Fibroblast of lung (primary cell): ENCODE results near the gene MTURN. TPM values are rescaled to one million over a fixed set of nuclear protein-coding genes. Genes with fewer than 3 reads are reported as not detected.

Experiments
- DNase-seq, 2 donors: peaks; one replicate each; pipeline versions ENCODE4 v3.0.0 to v3.0.0-alpha.2; 2010; ENCODE audit warnings: low read depth in 2 of 2
- H2AFZ ChIP-seq: 2 replicates; pipeline ENCODE4 v1.5.1; 2012; ENCODE audit warnings: low read length, control low read depth, inconsistent platforms
- H3K27ac ChIP-seq: 2 replicates; pipeline ENCODE4 v1.5.1; 2011; ENCODE audit warnings: low read length, control low read depth; ENCODE audit not compliant: insufficient read depth
- H3K27me3 ChIP-seq: 2 replicates; pipeline ENCODE4 v1.5.1; 2011; ENCODE audit warnings: mild to moderate bottlenecking, low read length; ENCODE audit not compliant: control insufficient read depth, insufficient read depth
- H3K36me3 ChIP-seq: 2 replicates; pipeline ENCODE4 v1.5.1; 2011; ENCODE audit warnings: low read length; ENCODE audit not compliant: control insufficient read depth, insufficient read depth
- H3K4me1 ChIP-seq: 2 replicates; pipeline ENCODE4 v1.5.1; 2011; ENCODE audit warnings: low read length; ENCODE audit not compliant: control insufficient read depth, insufficient read depth; ENCODE audit errors: extremely low read depth
- H3K4me2 ChIP-seq: 2 replicates; pipeline ENCODE4 v1.5.1; 2011; ENCODE audit warnings: low read length, control low read depth; ENCODE audit not compliant: insufficient read depth; ENCODE audit errors: extremely low read depth
- H3K4me3 ChIP-seq, 4 experiments: fragments of 200-600 bp in 1 of 4; sonication (generic) in 1 of 4; replicated peaks in 1 of 4; 2 replicates each; pipeline ENCODE4 v1.5.1; 2011 to 2016; ENCODE audit warnings: low read length in 4 of 4, low read depth in 3 of 4, mild to moderate bottlenecking in 3 of 4, control low read depth in 2 of 4, inconsistent platforms in 1 of 4, mixed read lengths in 1 of 4; ENCODE audit not compliant: insufficient read depth in 1 of 4; ENCODE audit errors: control extremely low read depth in 1 of 4
- H3K79me2 ChIP-seq: 2 replicates; pipeline ENCODE4 v1.5.1; 2012; ENCODE audit warnings: mild to moderate bottlenecking, low read length, inconsistent platforms; ENCODE audit not compliant: control insufficient read depth, insufficient read depth
- H3K9ac ChIP-seq: 2 replicates; pipeline ENCODE4 v1.5.1; 2011; ENCODE audit warnings: mild to moderate bottlenecking, low read length, control low read depth; ENCODE audit not compliant: insufficient read depth
- H3K9me3 ChIP-seq: 2 replicates; pipeline ENCODE4 v1.5.1; 2012; ENCODE audit warnings: low read depth, low read length; ENCODE audit not compliant: control insufficient read depth, insufficient read depth
- H4K20me1 ChIP-seq: 2 replicates; pipeline ENCODE4 v1.5.1; 2011; ENCODE audit warnings: low read length; ENCODE audit not compliant: control insufficient read depth, insufficient read depth; ENCODE audit errors: extremely low read depth
- EZH2 ChIP-seq: IDR thresholded peaks from 2 replicates; pipeline ENCODE4 v1.5.1; 2012; ENCODE audit warnings: low read length, control low read depth, mild to moderate bottlenecking; ENCODE audit errors: missing control alignments
- polyA plus RNA-seq, 2 donors: library from polyadenylated mRNA; depleted of rRNA in 1 of 2; stranded (reverse) in 1 of 2; unstranded in 1 of 2; fragments of >200 nt; gene quantifications; 2 replicates each; pipeline ENCODE4 v1.2.1, GENCODE V29; 2011 to 2012; ENCODE audit warnings: missing spikeins in 1 of 2
- total RNA-seq: library from RNA; depleted of rRNA; stranded (reverse); fragments of >200 nt; gene quantifications from 2 replicates; pipeline ENCODE4 v1.2.1, GENCODE V29; 2014
- TF ChIP-seq, protein P1 (sequence below), 2 donors: IDR thresholded peaks in 1 of 2; conservative IDR thresholded peaks in 1 of 2; 1 replicate in 1 of 2; 2 replicates in 1 of 2; pipeline ENCODE4 v1.5.1; 2011 to 2012; ENCODE audit warnings: low read length in 2 of 2, control low read depth in 1 of 2, inconsistent platforms in 1 of 2, low read depth in 1 of 2, mild to moderate bottlenecking in 1 of 2

MTURN gene
- total and polyA plus RNA-seq, 2 donors (not counting 1 experiment from before 2014, with no cell fraction given): 7.1 to 12.9 TPM

DNA sequence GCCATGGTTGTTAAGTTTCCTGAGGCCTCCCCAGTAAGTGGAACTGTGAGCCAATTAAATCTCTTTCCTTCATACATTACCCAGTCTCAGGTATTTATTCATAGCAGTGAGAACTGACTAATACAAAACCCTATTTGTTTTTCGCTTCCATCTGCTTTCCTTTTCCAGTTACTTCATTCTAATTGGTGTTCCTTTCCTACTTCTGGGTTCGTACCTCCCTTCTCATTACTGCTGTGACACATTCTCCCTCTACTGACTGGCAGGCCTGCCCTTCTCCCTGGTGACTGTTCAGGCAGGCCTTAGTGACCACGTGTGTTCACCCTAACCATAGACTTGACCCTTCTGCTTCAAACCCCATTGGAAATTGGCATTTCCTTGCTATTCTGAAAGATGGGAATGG lies 37.7 kb downstream of the MTURN start:
- Histone ChIP-seq H3K27ac (peak overlapping the region; percentile 23), H3K79me2 (no peaks in the 10 kb centered on the region), H4K20me1 (no peaks in the 10 kb centered on the region), H3K4me3 (no peak overlapping the region), H3K27me3 (no peaks in the 10 kb centered on the region), H3K36me3 (no peaks in the 10 kb centered on the region), H3K9me3 (no peaks in the 10 kb centered on the region), H2AFZ (no peak overlapping the region), H3K4me1 (peaks cover 22% of the 10 kb centered on the region), H3K4me2 (no peak overlapping the region), H3K9ac (no peak overlapping the region)
- no peak for DNase-seq
- TF ChIP-seq, protein P1, sequence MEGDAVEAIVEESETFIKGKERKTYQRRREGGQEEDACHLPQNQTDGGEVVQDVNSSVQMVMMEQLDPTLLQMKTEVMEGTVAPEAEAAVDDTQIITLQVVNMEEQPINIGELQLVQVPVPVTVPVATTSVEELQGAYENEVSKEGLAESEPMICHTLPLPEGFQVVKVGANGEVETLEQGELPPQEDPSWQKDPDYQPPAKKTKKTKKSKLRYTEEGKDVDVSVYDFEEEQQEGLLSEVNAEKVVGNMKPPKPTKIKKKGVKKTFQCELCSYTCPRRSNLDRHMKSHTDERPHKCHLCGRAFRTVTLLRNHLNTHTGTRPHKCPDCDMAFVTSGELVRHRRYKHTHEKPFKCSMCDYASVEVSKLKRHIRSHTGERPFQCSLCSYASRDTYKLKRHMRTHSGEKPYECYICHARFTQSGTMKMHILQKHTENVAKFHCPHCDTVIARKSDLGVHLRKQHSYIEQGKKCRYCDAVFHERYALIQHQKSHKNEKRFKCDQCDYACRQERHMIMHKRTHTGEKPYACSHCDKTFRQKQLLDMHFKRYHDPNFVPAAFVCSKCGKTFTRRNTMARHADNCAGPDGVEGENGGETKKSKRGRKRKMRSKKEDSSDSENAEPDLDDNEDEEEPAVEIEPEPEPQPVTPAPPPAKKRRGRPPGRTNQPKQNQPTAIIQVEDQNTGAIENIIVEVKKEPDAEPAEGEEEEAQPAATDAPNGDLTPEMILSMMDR (conservative IDR thresholded peaks at IDR 0.05 in 1 of 2, IDR thresholded peaks at IDR 0.05 in 1 of 2; ENCODE audit: low read depth in 1 of 2, low read length in 2 of 2): no peak

DNA sequence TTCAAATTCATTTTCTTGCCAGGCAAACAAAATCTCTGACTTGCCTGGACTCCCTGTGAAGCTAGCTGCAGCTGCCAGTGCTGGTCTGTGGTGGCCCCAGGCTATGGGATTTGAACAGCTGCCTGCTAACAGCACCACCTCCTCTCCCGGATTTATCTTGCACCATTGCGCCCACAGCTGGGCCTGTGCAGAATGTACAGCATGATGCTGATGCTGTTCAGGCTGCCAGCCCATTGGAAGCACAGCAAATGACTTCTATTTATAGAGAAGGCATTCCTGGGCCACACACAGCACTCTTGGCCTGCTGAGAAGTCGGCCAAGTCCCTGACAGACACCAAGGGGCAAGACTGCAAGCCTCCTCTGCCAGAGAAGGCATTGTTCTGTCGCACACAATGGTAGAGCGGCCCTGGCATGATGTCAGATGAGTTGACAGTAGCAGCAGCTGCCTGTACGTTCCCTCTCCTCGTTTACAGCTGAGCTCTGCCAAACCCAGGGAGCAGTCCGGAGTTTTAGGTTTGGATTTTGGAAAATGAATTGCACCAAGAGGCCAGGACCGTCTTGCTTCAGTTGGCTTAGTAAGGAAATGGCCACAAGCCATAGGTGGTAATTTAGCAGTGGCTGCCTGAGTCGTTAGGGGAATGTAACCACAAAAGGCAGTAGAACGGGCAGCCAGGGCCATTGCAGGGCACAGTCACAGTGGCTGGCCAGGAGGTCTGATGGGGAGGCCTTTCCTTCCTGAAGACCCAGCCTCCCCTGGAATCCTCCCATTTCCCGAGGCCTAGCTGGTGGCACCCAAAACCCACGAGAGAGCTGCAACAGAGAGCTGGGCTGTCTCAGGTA lies 38.5 kb downstream of the MTURN start:
- Histone ChIP-seq H3K4me2 (peak overlapping the region; percentile 58), H2AFZ (peak overlapping the region; percentile 66), H3K27ac (peak overlapping the region; percentile 23), H3K9ac (no peak overlapping the region), H4K20me1 (no peaks in the 10 kb centered on the region), H3K4me3 (no peak overlapping the region), H3K36me3 (no peaks in the 10 kb centered on the region), H3K4me1 (peaks cover 22% of the 10 kb centered on the region), H3K27me3 (no peaks in the 10 kb centered on the region), H3K9me3 (no peaks in the 10 kb centered on the region), H3K79me2 (no peaks in the 10 kb centered on the region)
- TF ChIP-seq, protein P1 (conservative IDR thresholded peaks at IDR 0.05 in 1 of 2, IDR thresholded peaks at IDR 0.05 in 1 of 2; ENCODE audit: low read depth in 1 of 2, low read length in 2 of 2): peak; percentile 36 to 40
- no peak for TF ChIP-seq EZH2
- peak; percentile 86 to 92 for DNase-seq

DNA sequence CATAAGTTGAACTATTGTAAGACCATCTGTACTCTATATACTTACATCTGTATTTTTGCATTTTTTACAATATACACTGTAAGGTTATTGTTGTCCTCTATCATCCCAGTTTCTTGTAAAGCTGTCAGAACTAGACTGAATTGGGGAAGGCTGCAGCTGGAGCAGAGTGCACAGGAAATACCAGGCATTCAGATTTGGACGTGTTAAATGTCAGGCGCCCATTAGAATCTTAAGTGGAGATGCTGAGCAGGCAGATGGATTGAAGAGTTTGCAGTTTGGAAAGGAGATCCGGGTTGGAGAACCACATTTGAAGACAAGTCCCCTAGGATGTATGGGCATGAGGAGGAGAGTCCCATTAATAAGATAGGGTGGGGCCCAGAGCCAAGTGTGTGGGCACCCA lies 40.4 kb downstream of the MTURN start:
- Histone ChIP-seq H3K4me1 (peaks cover 18% of the 10 kb centered on the region), H3K9me3 (no peaks in the 10 kb centered on the region), H3K79me2 (no peaks in the 10 kb centered on the region), H4K20me1 (no peaks in the 10 kb centered on the region), H3K9ac (no peak overlapping the region), H3K4me3 (no peak overlapping the region), H3K27me3 (no peaks in the 10 kb centered on the region), H3K36me3 (no peaks in the 10 kb centered on the region), H3K27ac (no peak overlapping the region), H2AFZ (no peak overlapping the region), H3K4me2 (no peak overlapping the region)
- TF ChIP-seq EZH2: no peak
- TF ChIP-seq, protein P1 (conservative IDR thresholded peaks at IDR 0.05 in 1 of 2, IDR thresholded peaks at IDR 0.05 in 1 of 2; ENCODE audit: low read depth in 1 of 2, low read length in 2 of 2): no peak
- DNase-seq: no peak
